HCT116 (cell line): Measurements from ENCODE around the gene TMTC2. TPM values are rescaled to one million over a fixed set of nuclear protein-coding genes. Genes with fewer than 3 reads are reported as not detected.

Experiments used
- ATAC-seq: fragments of 200-7000 bp; cut with Tn5 transposase; 2 replicates; pipeline ENCODE4 v1.9.1; 2020; ENCODE audit warnings: mild to moderate bottlenecking, moderate library complexity
- BruUV-seq: library from RNA; stranded (reverse); fragments of 400-500 nt; replicated peaks from 2 replicates; lab custom pipeline; 2021; lab: Mats Ljungman, UMichigan
- CTCF ChIA-PET: fragments of 300-600 bp; sonication (Branson Sonifier 250); formaldehyde crosslinking; loops from one replicate; lab custom pipeline; 2021; ENCODE audit warnings: antibody characterized with exemption; lab: Charles Lee
- POLR2A ChIA-PET: fragments of 300-600, 350-600 bp; sonication (Branson Sonifier 250); formaldehyde crosslinking; loops from one replicate; lab custom pipeline; 2021; ENCODE audit warnings: antibody characterized with exemption; lab: Charles Lee
- RAD21 ChIA-PET, 2 experiments: fragments of 300-600 bp; sonication (Branson Sonifier 250); formaldehyde crosslinking; loops; one replicate each; lab custom pipeline; 2023; ENCODE audit warnings: low total read pairs in 2 of 2; ENCODE audit not compliant: uncharacterized antibody in 2 of 2, unreplicated experiment in 2 of 2, low non-redundant PET in 1 of 2; lab: Charles Lee
- DNase-seq: peaks from one replicate; pipeline ENCODE4 v3.0.0-alpha.2; 2010; ENCODE audit warnings: low read depth, low spot score
- H2AFZ ChIP-seq: fragments of 200-600 bp; shearing (Covaris generic), sonication (generic); 2 replicates; pipeline ENCODE4 v1.6.1; 2017; ENCODE audit warnings: low read depth, mixed run types, mixed read lengths, antibody characterized with exemption, low read length; ENCODE audit not compliant: poor library complexity, severe bottlenecking
- H3K27ac ChIP-seq: 2 replicates; pipeline ENCODE4 v1.5.1; 2012; ENCODE audit warnings: low read depth, low read length
- H3K27me3 ChIP-seq: fragments of 200-600 bp; sonication (generic); 2 replicates; pipeline ENCODE4 v1.6.1; 2016; ENCODE audit warnings: mixed run types, low read length, mixed read lengths; ENCODE audit not compliant: insufficient read depth
- H3K36me3 ChIP-seq, 2 experiments: fragments of 200-500 bp in 1 of 2; fragments of 200-600 bp in 1 of 2; sonication (Bioruptor generic) in 1 of 2; sonication (generic) in 1 of 2; 2 replicates each; pipeline versions ENCODE4 v1.5.1 to v1.6.1; 2014 to 2016; ENCODE audit warnings: low read length in 2 of 2, inconsistent platforms in 1 of 2, mixed read lengths in 1 of 2, mixed run types in 1 of 2; ENCODE audit not compliant: insufficient read depth in 2 of 2, control insufficient read depth in 1 of 2
- H3K4me1 ChIP-seq, 2 experiments: fragments of 200-600 bp in 1 of 2; sonication (generic) in 1 of 2; 2 replicates each; pipeline versions ENCODE4 v1.5.1 to v1.6.1; 2012 to 2017; ENCODE audit warnings: low read length in 2 of 2, inconsistent platforms in 1 of 2, mild to moderate bottlenecking in 1 of 2, mixed read lengths in 1 of 2, mixed run types in 1 of 2, moderate library complexity in 1 of 2; ENCODE audit not compliant: insufficient read depth in 2 of 2, control insufficient read depth in 1 of 2
- H3K4me2 ChIP-seq: fragments of 200-600 bp; sonication (generic); 2 replicates; pipeline ENCODE4 v1.6.1; 2017; ENCODE audit warnings: mixed run types, low read length, mixed read lengths
- H3K4me3 ChIP-seq, 2 experiments: fragments of 200-600 bp in 1 of 2; sonication (generic) in 1 of 2; replicated peaks in 1 of 2; 2 replicates each; pipeline ENCODE4 v1.5.1; 2011 to 2016; ENCODE audit warnings: low read length in 2 of 2, control low read depth in 1 of 2, low read depth in 1 of 2, mild to moderate bottlenecking in 1 of 2, mixed read lengths in 1 of 2, mixed run types in 1 of 2
- H3K79me2 ChIP-seq: fragments of 200-600 bp; sonication (generic); 2 replicates; pipeline ENCODE4 v1.6.1; 2017; ENCODE audit warnings: mild to moderate bottlenecking, mixed run types, low read length, moderate library complexity, mixed read lengths; ENCODE audit not compliant: insufficient read depth
- H3K9ac ChIP-seq: fragments of 200-600 bp; sonication (generic); 2 replicates; pipeline ENCODE4 v1.6.1; 2016; ENCODE audit warnings: low read length, mixed read lengths
- H3K9me2 ChIP-seq: fragments of 200-600 bp; sonication (generic), shearing (Covaris generic); 2 replicates; pipeline ENCODE4 v1.6.1; 2017; ENCODE audit warnings: mixed run types, mild to moderate bottlenecking, moderate library complexity; ENCODE audit not compliant: insufficient read depth
- H3K9me3 ChIP-seq, 2 experiments: fragments of 200-500 bp in 1 of 2; fragments of 200-600 bp in 1 of 2; sonication (Bioruptor generic) in 1 of 2; sonication (generic) in 1 of 2; 2 replicates each; pipeline ENCODE4 v1.6.1; 2014 to 2017; ENCODE audit warnings: low read length in 2 of 2, mixed read lengths in 2 of 2, inconsistent platforms in 1 of 2, low read depth in 1 of 2, mild to moderate bottlenecking in 1 of 2, mixed run types in 1 of 2, moderate library complexity in 1 of 2; ENCODE audit not compliant: control insufficient read depth in 1 of 2, insufficient read depth in 1 of 2
- H4K20me1 ChIP-seq: fragments of 200-600 bp; sonication (generic), shearing (Covaris generic); 2 replicates; pipeline ENCODE4 v1.6.1; 2017; ENCODE audit warnings: mixed run types, mild to moderate bottlenecking, moderate library complexity; ENCODE audit not compliant: insufficient read depth
- CBX3 ChIP-seq: IDR thresholded peaks from 2 replicates; pipeline ENCODE4 v1.6.1; 2012; ENCODE audit warnings: low read depth
- CEBPB ChIP-seq: IDR thresholded peaks from 2 replicates; pipeline ENCODE4 v1.6.1; 2012; ENCODE audit warnings: low read depth
- EGR1 ChIP-seq: IDR thresholded peaks from 2 replicates; pipeline ENCODE4 v1.6.1; 2012; ENCODE audit warnings: low read depth
- ELF1 ChIP-seq: IDR thresholded peaks from 2 replicates; pipeline ENCODE4 v1.6.1; 2012; ENCODE audit warnings: low read depth, borderline replicate concordance
- EZH2 ChIP-seq: fragments of 200-600 bp; sonication (generic); IDR thresholded peaks from 2 replicates; pipeline ENCODE4 v1.6.1; 2017; ENCODE audit warnings: antibody characterized with exemption, mixed run types
- JUND ChIP-seq: IDR thresholded peaks from 2 replicates; pipeline ENCODE4 v1.6.1; 2012
- POLR2A ChIP-seq: IDR thresholded peaks from 2 replicates; pipeline ENCODE4 v1.7.0; 2011; ENCODE audit warnings: borderline replicate concordance; ENCODE audit not compliant: insufficient read depth, insufficient read length; ENCODE audit errors: extremely low read depth
- POLR2AphosphoS5 ChIP-seq: IDR thresholded peaks from 2 replicates; pipeline ENCODE4 v1.6.1; 2011; ENCODE audit warnings: mild to moderate bottlenecking, low read depth, low read length, moderate library complexity
- RAD21 ChIP-seq: IDR thresholded peaks from 2 replicates; pipeline ENCODE4 v1.6.1; 2012; ENCODE audit warnings: low read depth, mild to moderate bottlenecking
- SIN3A ChIP-seq: IDR thresholded peaks from 2 replicates; pipeline ENCODE4 v1.6.1; 2012; ENCODE audit warnings: low read depth
- SP1 ChIP-seq: IDR thresholded peaks from 2 replicates; pipeline ENCODE4 v1.6.1; 2012; ENCODE audit warnings: low read depth
- TCF7L2 ChIP-seq: IDR thresholded peaks from 2 replicates; pipeline ENCODE4 v1.7.0; 2011; ENCODE audit warnings: borderline replicate concordance, inconsistent platforms; ENCODE audit not compliant: insufficient read depth, insufficient read length; ENCODE audit errors: extremely low read depth
- YY1 ChIP-seq: IDR thresholded peaks from 2 replicates; pipeline ENCODE4 v1.6.1; 2011; ENCODE audit warnings: low read length, low read depth, moderate library complexity, mild to moderate bottlenecking; ENCODE audit not compliant: insufficient replicate concordance; ENCODE audit errors: extremely low read depth
- ZFX ChIP-seq: fragments of 450-650 bp; IDR thresholded peaks from 2 replicates; pipeline ENCODE4 v1.6.1; 2017
- ZNF274 ChIP-seq: fragments of 200-500 bp; sonication (Bioruptor generic); IDR thresholded peaks from 2 replicates; pipeline ENCODE4 v1.6.1; 2014; ENCODE audit warnings: mild to moderate bottlenecking, low read depth, low read length, inconsistent platforms
- intact Hi-C: fragments of 100-400 bp; cut with micrococcal nuclease; formaldehyde crosslinking; loops from 2 replicates; pipeline ENCODE4 v1.10.0; 2022
- total RNA-seq: library from RNA; stranded (reverse); gene quantifications from one replicate; pipeline ENCODE4 v1.2.1, GENCODE V29; 2021; ENCODE audit not compliant: unreplicated experiment
- TF ChIP-seq, protein P1 (sequence below): IDR thresholded peaks from 2 replicates; pipeline ENCODE4 v1.6.1; 2012
- TF ChIP-seq, protein P2 (sequence below), 3 experiments: fragments of 200-600 bp in 1 of 3; sonication (generic) in 1 of 3; IDR thresholded peaks in 2 of 3; conservative IDR thresholded peaks in 1 of 3; 2 replicates each; pipeline ENCODE4 v1.5.1; 2012 to 2017; ENCODE audit warnings: low read depth in 2 of 3, low read length in 2 of 3, antibody characterized with exemption in 1 of 3, borderline replicate concordance in 1 of 3, control low read depth in 1 of 3, mild to moderate bottlenecking in 1 of 3, mixed read lengths in 1 of 3, mixed run types in 1 of 3, moderate library complexity in 1 of 3; ENCODE audit not compliant: insufficient read depth in 1 of 3
- TF ChIP-seq, protein P3 (sequence below): IDR thresholded peaks from 2 replicates; pipeline ENCODE4 v1.6.1; 2012

Gene TMTC2
- total RNA-seq, 1 experiment from 2014 or later, result 11.5 TPM

DNA sequence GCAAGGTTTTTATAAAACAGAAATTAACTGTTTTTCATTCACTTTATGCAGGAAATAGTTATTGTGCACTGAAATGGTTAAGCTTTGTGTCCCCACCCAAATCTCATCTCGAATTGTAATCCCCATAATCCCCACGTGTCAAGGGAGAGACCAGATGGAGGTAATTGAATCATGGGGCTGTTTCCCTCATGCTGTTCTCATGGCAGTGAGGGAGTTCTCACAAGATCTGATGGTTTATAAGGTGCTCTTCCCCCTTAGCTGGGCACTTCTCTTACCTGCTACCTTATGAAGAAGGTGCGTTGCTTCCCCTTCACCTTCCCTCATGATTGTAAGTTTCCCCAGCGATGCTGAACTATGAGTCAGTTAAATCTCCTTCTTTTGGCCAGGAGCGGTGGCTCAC is 123.9 kb downstream of the TMTC2 start:
- TF ChIP-seq, protein P1, sequence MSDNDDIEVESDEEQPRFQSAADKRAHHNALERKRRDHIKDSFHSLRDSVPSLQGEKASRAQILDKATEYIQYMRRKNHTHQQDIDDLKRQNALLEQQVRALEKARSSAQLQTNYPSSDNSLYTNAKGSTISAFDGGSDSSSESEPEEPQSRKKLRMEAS, result no peak
- TF ChIP-seq EZH2, result no peak
- TF ChIP-seq ELF1, result no peak
- no peak for TF ChIP-seq SIN3A
- no peak for TF ChIP-seq ZFX
- TF ChIP-seq YY1, result no peak
- TF ChIP-seq CEBPB, result no peak
- no peak for TF ChIP-seq POLR2A
- no peak for TF ChIP-seq ZNF274
- no peak for TF ChIP-seq EGR1
- TF ChIP-seq RAD21, result no peak
- no peak for TF ChIP-seq SP1
- TF ChIP-seq TCF7L2, result no peak
- no peak for TF ChIP-seq JUND
- TF ChIP-seq, protein P2, sequence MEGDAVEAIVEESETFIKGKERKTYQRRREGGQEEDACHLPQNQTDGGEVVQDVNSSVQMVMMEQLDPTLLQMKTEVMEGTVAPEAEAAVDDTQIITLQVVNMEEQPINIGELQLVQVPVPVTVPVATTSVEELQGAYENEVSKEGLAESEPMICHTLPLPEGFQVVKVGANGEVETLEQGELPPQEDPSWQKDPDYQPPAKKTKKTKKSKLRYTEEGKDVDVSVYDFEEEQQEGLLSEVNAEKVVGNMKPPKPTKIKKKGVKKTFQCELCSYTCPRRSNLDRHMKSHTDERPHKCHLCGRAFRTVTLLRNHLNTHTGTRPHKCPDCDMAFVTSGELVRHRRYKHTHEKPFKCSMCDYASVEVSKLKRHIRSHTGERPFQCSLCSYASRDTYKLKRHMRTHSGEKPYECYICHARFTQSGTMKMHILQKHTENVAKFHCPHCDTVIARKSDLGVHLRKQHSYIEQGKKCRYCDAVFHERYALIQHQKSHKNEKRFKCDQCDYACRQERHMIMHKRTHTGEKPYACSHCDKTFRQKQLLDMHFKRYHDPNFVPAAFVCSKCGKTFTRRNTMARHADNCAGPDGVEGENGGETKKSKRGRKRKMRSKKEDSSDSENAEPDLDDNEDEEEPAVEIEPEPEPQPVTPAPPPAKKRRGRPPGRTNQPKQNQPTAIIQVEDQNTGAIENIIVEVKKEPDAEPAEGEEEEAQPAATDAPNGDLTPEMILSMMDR (IDR thresholded peaks at IDR 0.05 in 2 of 3, conservative IDR thresholded peaks at IDR 0.05 in 1 of 3; ENCODE audit: borderline replicate concordance in 1 of 3, insufficient read depth in 1 of 3, low read depth in 2 of 3, low read length in 2 of 3), result no peak
- TF ChIP-seq POLR2AphosphoS5, result no peak
- no peak for TF ChIP-seq CBX3
- TF ChIP-seq, protein P3, sequence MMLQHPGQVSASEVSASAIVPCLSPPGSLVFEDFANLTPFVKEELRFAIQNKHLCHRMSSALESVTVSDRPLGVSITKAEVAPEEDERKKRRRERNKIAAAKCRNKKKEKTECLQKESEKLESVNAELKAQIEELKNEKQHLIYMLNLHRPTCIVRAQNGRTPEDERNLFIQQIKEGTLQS, result no peak
- peaks cover 5% of the 10 kb centered on the region; the same call in 1 of the 2 replicates for H4K20me1 ChIP-seq
- BruUV-seq, result no TSS peak
- no peak overlapping the region for H3K4me2 ChIP-seq
- CTCF ChIA-PET, result no interaction called here
- H3K4me1 ChIP-seq, result no peaks in the 10 kb centered on the region
- H3K4me3 ChIP-seq, result no peak overlapping the region
- ATAC-seq (no peak), DNase-seq (no peak)
- no peaks in the 10 kb centered on the region for H3K36me3 ChIP-seq
- RAD21 ChIA-PET, result interaction anchor here in 1 of 2 experiments (0.6 kb wide), 1 partner anchor 99 kb away, joined by 5 read pairs; no protein-coding TSS in a partner anchor
- H3K9me2 ChIP-seq, result no peaks in the 10 kb centered on the region
- no peak overlapping the region for H2AFZ ChIP-seq
- no peaks in the 10 kb centered on the region for H3K9me3 ChIP-seq
- POLR2A ChIA-PET, result no interaction called here
- H3K27ac ChIP-seq, result no peak overlapping the region
- no peaks in the 10 kb centered on the region for H3K27me3 ChIP-seq
- H3K79me2 ChIP-seq, result no peaks in the 10 kb centered on the region
- intact Hi-C loops, result no loop called here
- H3K9ac ChIP-seq, result no peak overlapping the region
